ENCODE data around the gene SNX5.

The SNX5 gene

GRCh38 chr20:17916433-17916891 lies 52.1 kb downstream of the SNX5 start:
- no peak for DNase-seq (ENCODE audit: low read depth, low spot score)

- DNase-seq (ENCODE audit: low read depth, low spot score) = no peak
These were observed 53.6 kb downstream of the SNX5 start for GRCh38 chr20:17914957-17915356.

GRCh38 chr20:17912916-17913315 lies 55.7 kb downstream of the SNX5 start:
- no peak for DNase-seq (ENCODE audit: low read depth, low spot score)

- no peak for DNase-seq (ENCODE audit: low read depth, low spot score)
These were observed 56.7 kb downstream of the SNX5 start for GRCh38 chr20:17911927-17912326.

GRCh38 chr20:17910828-17911294 lies 57.7 kb downstream of the SNX5 start:
- no peak for DNase-seq (ENCODE audit: low read depth, low spot score)

- DNase-seq (ENCODE audit: low read depth, low spot score) = no peak
These were observed 58.7 kb downstream of the SNX5 start for GRCh38 chr20:17909869-17910321.

GRCh38 chr20:17905544-17905943 lies 63.0 kb downstream of the SNX5 start:
- no peak for DNase-seq (ENCODE audit: low read depth, low spot score)

- DNase-seq (ENCODE audit: low read depth, low spot score) = no peak
These were observed 64.6 kb downstream of the SNX5 start for GRCh38 chr20:17904027-17904426.

GRCh38 chr20:17902531-17903083 lies 66.0 kb downstream of the SNX5 start:
- DNase-seq (ENCODE audit: low read depth, low spot score) = no peak

- no peak for DNase-seq (ENCODE audit: low read depth, low spot score)
These were observed 66.6 kb downstream of the SNX5 start for GRCh38 chr20:17901971-17902370.

GRCh38 chr20:17898548-17898994 lies 70.0 kb downstream of the SNX5 start:
- DNase-seq (ENCODE audit: low read depth, low spot score) = peak; percentile 45

GRCh38 chr20:17897566-17898307 lies 70.9 kb downstream of the SNX5 start:
- DNase-seq (ENCODE audit: low read depth, low spot score) = no peak

- no peak for DNase-seq (ENCODE audit: low read depth, low spot score)
These were observed 71.7 kb downstream of the SNX5 start for GRCh38 chr20:17896771-17897369.

- DNase-seq (ENCODE audit: low read depth, low spot score) = no peak
These were observed 72.3 kb downstream of the SNX5 start for GRCh38 chr20:17896193-17896723.

GRCh38 chr20:17895641-17896171 lies 72.9 kb downstream of the SNX5 start:
- DNase-seq (ENCODE audit: low read depth, low spot score) = no peak

GRCh38 chr20:17893445-17893844 lies 75.1 kb downstream of the SNX5 start:
- DNase-seq (ENCODE audit: low read depth, low spot score) = no peak

GRCh38 chr20:17892189-17892938 lies 76.2 kb downstream of the SNX5 start:
- no peak for DNase-seq (ENCODE audit: low read depth, low spot score)
